ENCODE data around the gene RHBG. TPM values are rescaled to one million over a fixed set of nuclear protein-coding genes. Genes with fewer than 3 reads are reported as not detected.

The RHBG gene
- total and polyA plus RNA-seq, 2 of the 4 experiments (the other 2 are of a cell fraction) = not detected

- Histone ChIP-seq H3K79me1 (ENCODE audit: low read depth in 1 of 2, low read length in 2 of 2) (no peaks in the 10 kb centered on the region), H3K4me3 (ENCODE audit: insufficient read depth, low read depth, low read length) (no peak overlapping the region), H4K8ac (ENCODE audit: low read depth in 2 of 2, low read length in 2 of 2) (no peak overlapping the region), H3K27me3 (ENCODE audit: control insufficient read depth, insufficient read depth, low read length) (peaks cover 53% of the 10 kb centered on the region), H3K23ac (ENCODE audit: low read depth, low read length) (no peak overlapping the region), H2AK5ac (ENCODE audit: low read depth, low read length) (no peak overlapping the region), H3K9me3 (ENCODE audit: control insufficient read depth, insufficient read depth, low read length) (no peaks in the 10 kb centered on the region; the same call in 1 of the 2 replicates), H2BK20ac (ENCODE audit: low read depth, low read length) (no peak overlapping the region), H3K18ac (ENCODE audit: low read depth, low read length) (no peak overlapping the region), H2AK9ac (replicated peaks; ENCODE audit: low read depth, low read length, poor library complexity) (no peak overlapping the region), H3K56ac (ENCODE audit: extremely low read depth, insufficient read depth, low read length) (no peak overlapping the region), H4K5ac (ENCODE audit: low read depth, low read length) (no peak overlapping the region), H2BK15ac (ENCODE audit: low read depth, low read length) (no peak overlapping the region), H3K36me3 (ENCODE audit: control insufficient read depth, insufficient read depth, low read length) (no peaks in the 10 kb centered on the region), H4K20me1 (ENCODE audit: insufficient read depth, low read length) (no peaks in the 10 kb centered on the region; the same call in 1 of the 2 replicates), H3K9ac (ENCODE audit: low read depth, low read length) (no peak overlapping the region), H3K4ac (ENCODE audit: low read depth, low read length) (no peak overlapping the region), H2BK120ac (ENCODE audit: low read depth, low read length) (no peak overlapping the region), H3K4me2 (ENCODE audit: low read depth, low read length) (no peak overlapping the region), H4K91ac (ENCODE audit: insufficient read depth, low read depth, low read length) (no peak overlapping the region), H3K9me1 (ENCODE audit: insufficient read depth, low read length) (no peaks in the 10 kb centered on the region), H2BK5ac (ENCODE audit: low read depth, low read length, poor library complexity, severe bottlenecking) (no peak overlapping the region), H3K14ac (replicated peaks; ENCODE audit: low read depth, low read length) (no peak overlapping the region), H3K27ac (ENCODE audit: insufficient read depth, low read length) (no peak overlapping the region), H2AFZ (replicated peaks; ENCODE audit: low read length, poor library complexity) (no peak overlapping the region), H3K4me1 (ENCODE audit: control insufficient read depth, insufficient read depth, low read length) (no peaks in the 10 kb centered on the region)
- TF ChIP-seq NFE2L2 (IDR thresholded peaks at IDR 0.05; ENCODE audit: low read depth, low read length) (no peak), FOS (IDR thresholded peaks at IDR 0.05; ENCODE audit: low read depth, low read length) (no peak), CEBPB (IDR thresholded peaks at IDR 0.05; ENCODE audit: low read depth, low read length) (no peak), ELK1 (IDR thresholded peaks at IDR 0.05; ENCODE audit: borderline replicate concordance, low read depth, low read length) (no peak)
- in situ Hi-C loops (cut with MboI; ENCODE audit: low sequenced_read_pairs) = no loop called here
- ChIA-PET POLR2A (ENCODE audit: unreplicated experiment) (no interaction called here), CTCF (interaction anchor here (0.9 kb wide), 1 partner anchor 14 kb away, joined by 3 read pairs; no protein-coding TSS in a partner anchor)
- BruUV-seq (replicated peaks) = no TSS peak
- WGBS, 2 experiments (ENCODE audit: extremely low coverage in 2 of 2, insufficient read length in 1 of 2) = no CpG with 5 or more reads among the region's 2 CpGs
- dilution Hi-C loops (cut with HindIII; ENCODE audit: low sequenced_read_pairs, unreplicated experiment) = no loop called here
- DNase-seq = no peak
- no peak for ATAC-seq (ENCODE audit: low read depth)
- intact Hi-C loops (cut with micrococcal nuclease) = no loop called here
These were observed 11.0 kb upstream of the RHBG start for GRCh38 chr1:156357977-156358376.

All from IMR-90 (cell line).